GM23338 (cell line): ENCODE data around the gene GUCY1A1. TPM values are rescaled to one million over a fixed set of nuclear protein-coding genes. Genes with fewer than 3 reads are reported as not detected.

Source experiments
- ATAC-seq: fragments of 200-7000 bp; cut with Tn5 transposase; 3 replicates; pipeline ENCODE4 v1.9.1; 2020
- DNase-seq: peaks from one replicate; pipeline ENCODE4 v3.0.0-alpha.2; 2015; ENCODE audit warnings: low spot score
- H2AFZ ChIP-seq: fragments of 200-600 bp; sonication (generic); 2 replicates; pipeline ENCODE4 v1.8.0; 2016; ENCODE audit warnings: antibody characterized with exemption, mild to moderate bottlenecking, moderate library complexity
- H3F3A ChIP-seq: fragments of 200-600 bp; sonication (generic); replicated peaks from 2 replicates; pipeline ENCODE4 v1.8.0; 2017; ENCODE audit warnings: antibody characterized with exemption, mixed run types, low read depth
- H3K27ac ChIP-seq: fragments of 200-600 bp; sonication (generic); 2 replicates; pipeline ENCODE4 v1.6.1; 2016; ENCODE audit warnings: low read depth
- H3K27me3 ChIP-seq: fragments of 200-600 bp; sonication (generic); 2 replicates; pipeline ENCODE4 v1.8.0; 2016; ENCODE audit warnings: mild to moderate bottlenecking, mixed run types, moderate library complexity; ENCODE audit not compliant: insufficient read depth
- H3K36me3 ChIP-seq: fragments of 200-600 bp; sonication (generic); 2 replicates; pipeline ENCODE4 v1.8.0; 2016; ENCODE audit warnings: mild to moderate bottlenecking; ENCODE audit not compliant: insufficient read depth
- H3K4me1 ChIP-seq: fragments of 200-600 bp; sonication (generic); 2 replicates; pipeline ENCODE4 v1.8.0; 2016; ENCODE audit warnings: mild to moderate bottlenecking, moderate library complexity; ENCODE audit not compliant: insufficient read depth
- H3K4me2 ChIP-seq: fragments of 200-600 bp; sonication (generic); 2 replicates; pipeline ENCODE4 v1.7.1; 2017; ENCODE audit warnings: mixed run types
- H3K4me3 ChIP-seq: fragments of 200-600 bp; sonication (generic); 2 replicates; pipeline ENCODE4 v1.6.1; 2016; ENCODE audit warnings: mixed run types
- H3K79me2 ChIP-seq: fragments of 200-600 bp; sonication (generic); replicated peaks from 2 replicates; pipeline ENCODE4 v1.8.0; 2017; ENCODE audit warnings: mild to moderate bottlenecking; ENCODE audit not compliant: insufficient read depth
- H3K9me2 ChIP-seq: fragments of 200-600 bp; sonication (generic); 2 replicates; pipeline ENCODE4 v1.8.0; 2017; ENCODE audit not compliant: insufficient read depth
- H4K20me1 ChIP-seq: fragments of 200-600 bp; sonication (generic); replicated peaks from 2 replicates; pipeline ENCODE4 v1.8.0; 2017; ENCODE audit warnings: mild to moderate bottlenecking; ENCODE audit not compliant: insufficient read depth
- H3K27ac Mint-ChIP-seq: 2 replicates; pipeline ENCODE4 v1.8.0; 2020; ENCODE audit warnings: inconsistent platforms, mild to moderate bottlenecking, moderate library complexity, mixed read lengths
- H3K27me3 Mint-ChIP-seq: 3 replicates; pipeline ENCODE4 v1.8.0; 2022; ENCODE audit warnings: low read depth, mild to moderate bottlenecking, moderate library complexity, mixed read lengths, inconsistent platforms; ENCODE audit not compliant: insufficient read depth, poor library complexity
- H3K36me3 Mint-ChIP-seq: 3 replicates; pipeline ENCODE4 v1.8.0; 2021; ENCODE audit warnings: low read depth, mild to moderate bottlenecking, inconsistent platforms, moderate library complexity, mixed read lengths
- H3K4me1 Mint-ChIP-seq: 3 replicates; pipeline ENCODE4 v1.8.0; 2020; ENCODE audit warnings: mild to moderate bottlenecking, inconsistent platforms, mixed read lengths
- H3K4me3 Mint-ChIP-seq: 3 replicates; pipeline ENCODE4 v1.8.0; 2021; ENCODE audit warnings: moderate library complexity, mild to moderate bottlenecking, inconsistent platforms, mixed read lengths
- H3K9me3 Mint-ChIP-seq: 3 replicates; pipeline ENCODE4 v1.8.0; 2020; ENCODE audit warnings: moderate library complexity, mild to moderate bottlenecking, inconsistent platforms, mixed read lengths
- CREB1 ChIP-seq: fragments of 250-450 bp; sonication (Bioruptor Pico); IDR thresholded peaks from 2 replicates; pipeline ENCODE4 v1.5.0; 2020; ENCODE audit warnings: low read depth, mild to moderate bottlenecking, moderate library complexity
- EZH2 ChIP-seq: fragments of 200-600 bp; sonication (generic); IDR thresholded peaks from one replicate; pipeline ENCODE4 v1.8.0; 2017; ENCODE audit warnings: antibody characterized with exemption, mild to moderate bottlenecking, low read depth; ENCODE audit not compliant: unreplicated experiment
- JUNB ChIP-seq: IDR thresholded peaks from one replicate; pipeline ENCODE4 v1.6.1; 2016; ENCODE audit warnings: antibody characterized with exemption; ENCODE audit not compliant: unreplicated experiment
- NANOG ChIP-seq: IDR thresholded peaks from 2 replicates; pipeline ENCODE4 v1.6.1; 2016; ENCODE audit warnings: antibody characterized with exemption, borderline replicate concordance
- POLR2AphosphoS5 ChIP-seq: IDR thresholded peaks from 2 replicates; pipeline ENCODE4 v1.6.1; 2016; ENCODE audit warnings: antibody characterized with exemption, low read depth
- STAT1 ChIP-seq: IDR thresholded peaks from one replicate; pipeline ENCODE4 v1.6.1; 2016; ENCODE audit warnings: antibody characterized with exemption; ENCODE audit not compliant: unreplicated experiment
- ZNF114 ChIP-seq: fragments of 250-450 bp; sonication (Bioruptor Pico); IDR thresholded peaks from 2 replicates; pipeline ENCODE4 v1.5.0; 2020; ENCODE audit warnings: mild to moderate bottlenecking, moderate library complexity
- polyA plus RNA-seq: library from polyadenylated mRNA; unstranded; fragments of >200 nt; fragmentation: Nextera tagmentation; extraction: Ambion mirVana; gene quantifications from 2 replicates; pipeline ENCODE4 v1.2.1, GENCODE V29; 2016
- total RNA-seq: library from RNA; depleted of rRNA; stranded (reverse); fragments of >200 nt; shearing (Covaris generic); gene quantifications from 2 replicates; pipeline ENCODE4 v1.2.3, GENCODE V29; 2014
- TF ChIP-seq, protein P1 (sequence below): fragments of 250-450 bp; sonication (Bioruptor Pico); IDR thresholded peaks from 2 replicates; pipeline ENCODE4 v1.5.0; 2020; ENCODE audit warnings: mild to moderate bottlenecking, moderate library complexity
- TF ChIP-seq, protein P2 (sequence below), 2 experiments: fragments of 200-600 bp in 1 of 2; sonication (generic) in 1 of 2; conservative IDR thresholded peaks; 2 replicates each; pipeline versions ENCODE4 v1.5.1 to v1.6.1; 2016 to 2017; ENCODE audit warnings: antibody characterized with exemption in 2 of 2, low read depth in 2 of 2, mild to moderate bottlenecking in 2 of 2, moderate library complexity in 1 of 2

The GUCY1A1 gene
- total and polyA plus RNA-seq, 2 experiments from 2014 or later = not detected

DNA sequence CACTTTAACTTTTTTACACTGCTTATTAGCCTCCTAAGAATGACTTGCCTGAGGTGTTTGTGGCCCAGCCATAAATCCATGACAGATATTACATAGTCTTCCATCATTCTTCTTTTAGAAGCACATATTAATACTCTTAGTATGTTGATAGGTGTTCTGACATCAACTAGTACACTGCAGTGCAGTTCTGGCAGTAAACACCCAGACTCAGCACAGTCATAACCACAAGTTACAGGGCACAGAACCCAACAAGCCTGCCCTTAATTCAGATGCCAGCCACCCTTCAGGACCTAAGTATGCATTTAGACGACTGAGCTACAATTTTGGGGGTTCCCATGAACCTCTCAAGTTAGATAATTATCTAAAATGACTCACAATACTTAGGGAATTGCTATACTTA, 55.7 kb downstream of the GUCY1A1 start (continued):
- TF ChIP-seq, protein P1, sequence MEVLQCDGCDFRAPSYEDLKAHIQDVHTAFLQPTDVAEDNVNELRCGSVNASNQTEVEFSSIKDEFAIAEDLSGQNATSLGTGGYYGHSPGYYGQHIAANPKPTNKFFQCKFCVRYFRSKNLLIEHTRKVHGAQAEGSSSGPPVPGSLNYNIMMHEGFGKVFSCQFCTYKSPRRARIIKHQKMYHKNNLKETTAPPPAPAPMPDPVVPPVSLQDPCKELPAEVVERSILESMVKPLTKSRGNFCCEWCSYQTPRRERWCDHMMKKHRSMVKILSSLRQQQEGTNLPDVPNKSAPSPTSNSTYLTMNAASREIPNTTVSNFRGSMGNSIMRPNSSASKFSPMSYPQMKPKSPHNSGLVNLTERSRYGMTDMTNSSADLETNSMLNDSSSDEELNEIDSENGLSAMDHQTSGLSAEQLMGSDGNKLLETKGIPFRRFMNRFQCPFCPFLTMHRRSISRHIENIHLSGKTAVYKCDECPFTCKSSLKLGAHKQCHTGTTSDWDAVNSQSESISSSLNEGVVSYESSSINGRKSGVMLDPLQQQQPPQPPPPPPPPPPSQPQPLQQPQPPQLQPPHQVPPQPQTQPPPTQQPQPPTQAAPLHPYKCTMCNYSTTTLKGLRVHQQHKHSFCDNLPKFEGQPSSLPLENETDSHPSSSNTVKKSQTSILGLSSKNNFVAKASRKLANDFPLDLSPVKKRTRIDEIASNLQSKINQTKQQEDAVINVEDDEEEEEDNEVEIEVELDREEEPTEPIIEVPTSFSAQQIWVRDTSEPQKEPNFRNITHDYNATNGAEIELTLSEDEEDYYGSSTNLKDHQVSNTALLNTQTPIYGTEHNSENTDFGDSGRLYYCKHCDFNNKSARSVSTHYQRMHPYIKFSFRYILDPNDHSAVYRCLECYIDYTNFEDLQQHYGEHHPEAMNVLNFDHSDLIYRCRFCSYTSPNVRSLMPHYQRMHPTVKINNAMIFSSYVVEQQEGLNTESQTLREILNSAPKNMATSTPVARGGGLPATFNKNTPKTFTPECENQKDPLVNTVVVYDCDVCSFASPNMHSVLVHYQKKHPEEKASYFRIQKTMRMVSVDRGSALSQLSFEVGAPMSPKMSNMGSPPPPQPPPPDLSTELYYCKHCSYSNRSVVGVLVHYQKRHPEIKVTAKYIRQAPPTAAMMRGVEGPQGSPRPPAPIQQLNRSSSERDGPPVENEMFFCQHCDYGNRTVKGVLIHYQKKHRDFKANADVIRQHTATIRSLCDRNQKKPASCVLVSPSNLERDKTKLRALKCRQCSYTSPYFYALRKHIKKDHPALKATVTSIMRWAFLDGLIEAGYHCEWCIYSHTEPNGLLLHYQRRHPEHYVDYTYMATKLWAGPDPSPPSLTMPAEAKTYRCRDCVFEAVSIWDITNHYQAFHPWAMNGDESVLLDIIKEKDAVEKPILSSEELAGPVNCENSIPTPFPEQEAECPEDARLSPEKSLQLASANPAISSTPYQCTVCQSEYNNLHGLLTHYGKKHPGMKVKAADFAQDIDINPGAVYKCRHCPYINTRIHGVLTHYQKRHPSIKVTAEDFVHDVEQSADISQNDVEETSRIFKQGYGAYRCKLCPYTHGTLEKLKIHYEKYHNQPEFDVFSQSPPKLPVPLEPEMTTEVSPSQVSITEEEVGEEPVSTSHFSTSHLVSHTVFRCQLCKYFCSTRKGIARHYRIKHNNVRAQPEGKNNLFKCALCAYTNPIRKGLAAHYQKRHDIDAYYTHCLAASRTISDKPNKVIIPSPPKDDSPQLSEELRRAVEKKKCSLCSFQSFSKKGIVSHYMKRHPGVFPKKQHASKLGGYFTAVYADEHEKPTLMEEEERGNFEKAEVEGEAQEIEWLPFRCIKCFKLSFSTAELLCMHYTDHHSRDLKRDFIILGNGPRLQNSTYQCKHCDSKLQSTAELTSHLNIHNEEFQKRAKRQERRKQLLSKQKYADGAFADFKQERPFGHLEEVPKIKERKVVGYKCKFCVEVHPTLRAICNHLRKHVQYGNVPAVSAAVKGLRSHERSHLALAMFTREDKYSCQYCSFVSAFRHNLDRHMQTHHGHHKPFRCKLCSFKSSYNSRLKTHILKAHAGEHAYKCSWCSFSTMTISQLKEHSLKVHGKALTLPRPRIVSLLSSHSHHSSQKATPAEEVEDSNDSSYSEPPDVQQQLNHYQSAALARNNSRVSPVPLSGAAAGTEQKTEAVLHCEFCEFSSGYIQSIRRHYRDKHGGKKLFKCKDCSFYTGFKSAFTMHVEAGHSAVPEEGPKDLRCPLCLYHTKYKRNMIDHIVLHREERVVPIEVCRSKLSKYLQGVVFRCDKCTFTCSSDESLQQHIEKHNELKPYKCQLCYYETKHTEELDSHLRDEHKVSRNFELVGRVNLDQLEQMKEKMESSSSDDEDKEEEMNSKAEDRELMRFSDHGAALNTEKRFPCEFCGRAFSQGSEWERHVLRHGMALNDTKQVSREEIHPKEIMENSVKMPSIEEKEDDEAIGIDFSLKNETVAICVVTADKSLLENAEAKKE (CRISPR knock-in tag) = no peak

DNA sequence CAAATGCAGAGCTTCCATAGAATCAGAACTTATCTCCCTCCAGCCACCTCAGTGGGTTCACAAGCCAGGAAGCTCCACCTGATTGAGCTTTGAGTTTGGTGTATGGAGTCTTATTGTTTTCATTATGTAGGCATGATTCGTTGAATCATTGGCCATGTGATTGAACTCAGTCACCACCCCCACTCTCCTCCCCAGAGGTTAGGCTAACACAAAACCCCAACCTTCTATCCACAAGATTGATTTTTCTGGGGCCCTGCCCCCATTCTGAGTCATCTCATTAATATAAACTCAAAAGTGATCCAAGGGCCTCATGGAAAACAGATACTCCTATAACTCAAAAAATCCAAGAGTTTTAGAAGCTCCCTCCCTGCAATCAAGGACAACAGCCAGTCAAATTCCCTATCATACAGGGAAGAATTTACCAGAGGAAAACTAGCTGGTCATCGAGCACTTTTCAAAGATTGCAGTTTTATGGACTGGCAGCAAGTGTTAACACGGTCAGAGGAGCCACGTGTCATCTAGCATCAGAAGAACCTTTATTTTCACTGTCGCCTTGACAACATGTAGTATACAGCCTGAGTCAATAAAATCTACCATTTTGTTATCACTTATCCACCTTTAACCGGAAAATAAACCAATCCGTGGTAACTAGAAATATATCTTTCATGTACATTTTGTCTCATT, 56.3 kb downstream of the GUCY1A1 start:
- Mint-ChIP-seq H3K4me3 (no peak overlapping the region), H3K9me3 (no peaks in the 10 kb centered on the region), H3K4me1 (peaks cover 16% of the 10 kb centered on the region), H3K27me3 (no peaks in the 10 kb centered on the region), H3K36me3 (no peaks in the 10 kb centered on the region), H3K27ac (no peak overlapping the region)
- no peak for ATAC-seq
- H3F3A ChIP-seq = no peaks in the 10 kb centered on the region
- no peaks in the 10 kb centered on the region for H3K36me3 ChIP-seq
- H3K27me3 ChIP-seq = no peaks in the 10 kb centered on the region
- no peak overlapping the region for H3K4me2 ChIP-seq
- no peak overlapping the region for H2AFZ ChIP-seq
- no peak for DNase-seq
- H3K79me2 ChIP-seq = no peaks in the 10 kb centered on the region
- 0 out of 2 replicates have a peak, but pooled peaks cover 3% of the 10 kb centered on the region for H3K9me2 ChIP-seq
- no peaks in the 10 kb centered on the region for H3K4me1 ChIP-seq
- no peak overlapping the region for H3K27ac ChIP-seq
- H4K20me1 ChIP-seq = no peaks in the 10 kb centered on the region
- no peak overlapping the region for H3K4me3 ChIP-seq
- TF ChIP-seq STAT1 = no peak

DNA sequence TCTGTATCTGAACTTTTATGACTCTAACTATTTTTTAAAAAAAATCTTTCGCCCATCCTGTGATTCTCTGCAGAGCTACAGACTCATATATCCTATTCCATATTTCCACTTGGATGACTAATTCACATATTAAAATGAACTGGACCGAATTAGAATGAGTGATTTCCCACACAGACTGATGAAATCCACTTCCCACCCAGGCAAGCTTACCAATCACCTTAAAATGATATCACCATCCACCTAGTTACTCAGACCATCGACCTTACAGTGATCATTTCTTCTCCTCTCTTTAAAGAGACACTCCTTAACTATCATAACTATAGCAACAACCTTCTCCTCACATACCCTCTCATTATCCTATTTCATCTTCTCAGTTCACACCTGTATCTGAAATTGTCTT, 58.1 kb downstream of the GUCY1A1 start:
- DNase-seq = no peak
- H3K9me2 ChIP-seq = 0 out of 2 replicates have a peak, but pooled peaks cover 3% of the 10 kb centered on the region
- no peak for ATAC-seq
- H3K27ac ChIP-seq = no peak overlapping the region
- peaks cover 16% of the 10 kb centered on the region for H3K4me1 Mint-ChIP-seq
- H3K27me3 ChIP-seq = no peaks in the 10 kb centered on the region
- H3K9me3 Mint-ChIP-seq = no peaks in the 10 kb centered on the region
- no peaks in the 10 kb centered on the region for H4K20me1 ChIP-seq
- H3K4me1 ChIP-seq = no peaks in the 10 kb centered on the region
- no peaks in the 10 kb centered on the region for H3K27me3 Mint-ChIP-seq
- H3K79me2 ChIP-seq = no peaks in the 10 kb centered on the region
- H3K27ac Mint-ChIP-seq = no peak overlapping the region
- H3K36me3 ChIP-seq = no peaks in the 10 kb centered on the region
- no peaks in the 10 kb centered on the region for H3F3A ChIP-seq
- no peaks in the 10 kb centered on the region for H3K36me3 Mint-ChIP-seq
- no peak overlapping the region for H2AFZ ChIP-seq
- H3K4me2 ChIP-seq = no peak overlapping the region
- H3K4me3 ChIP-seq = no peak overlapping the region
- no peak overlapping the region for H3K4me3 Mint-ChIP-seq
- TF ChIP-seq, protein P2, sequence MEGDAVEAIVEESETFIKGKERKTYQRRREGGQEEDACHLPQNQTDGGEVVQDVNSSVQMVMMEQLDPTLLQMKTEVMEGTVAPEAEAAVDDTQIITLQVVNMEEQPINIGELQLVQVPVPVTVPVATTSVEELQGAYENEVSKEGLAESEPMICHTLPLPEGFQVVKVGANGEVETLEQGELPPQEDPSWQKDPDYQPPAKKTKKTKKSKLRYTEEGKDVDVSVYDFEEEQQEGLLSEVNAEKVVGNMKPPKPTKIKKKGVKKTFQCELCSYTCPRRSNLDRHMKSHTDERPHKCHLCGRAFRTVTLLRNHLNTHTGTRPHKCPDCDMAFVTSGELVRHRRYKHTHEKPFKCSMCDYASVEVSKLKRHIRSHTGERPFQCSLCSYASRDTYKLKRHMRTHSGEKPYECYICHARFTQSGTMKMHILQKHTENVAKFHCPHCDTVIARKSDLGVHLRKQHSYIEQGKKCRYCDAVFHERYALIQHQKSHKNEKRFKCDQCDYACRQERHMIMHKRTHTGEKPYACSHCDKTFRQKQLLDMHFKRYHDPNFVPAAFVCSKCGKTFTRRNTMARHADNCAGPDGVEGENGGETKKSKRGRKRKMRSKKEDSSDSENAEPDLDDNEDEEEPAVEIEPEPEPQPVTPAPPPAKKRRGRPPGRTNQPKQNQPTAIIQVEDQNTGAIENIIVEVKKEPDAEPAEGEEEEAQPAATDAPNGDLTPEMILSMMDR (conservative IDR thresholded peaks at IDR 0.05; ENCODE audit: low read depth in 2 of 2) = no peak
- TF ChIP-seq ZNF114 (CRISPR knock-in tag) (no peak), STAT1 (no peak), JUNB (no peak), EZH2 (no peak), NANOG (no peak), CREB1 (CRISPR knock-in tag) (no peak), POLR2AphosphoS5 (no peak)
